Measurements from ENCODE around the gene SUMF1. TPM values are rescaled to one million over a fixed set of nuclear protein-coding genes. Genes with fewer than 3 reads are reported as not detected.
A peak's percentile ranks its signal among the peaks of the same experiment; 100 is the strongest.

Gene SUMF1
- total RNA-seq, 1 donor from 2014 or later: 35.4 TPM

- DNase-seq (no peak), ATAC-seq (no peak)
- no peaks in the 10 kb centered on the region for H3K9me3 ChIP-seq
- H3K4me1 ChIP-seq: peaks cover 13% of the 10 kb centered on the region
- intact Hi-C loops (cut with DNase I): no loop called here
- no peak overlapping the region for H3K27ac ChIP-seq
- no peaks in the 10 kb centered on the region for H3K27me3 ChIP-seq (ENCODE audit: low read depth)
- no peaks in the 10 kb centered on the region for H3K36me3 ChIP-seq
- TF ChIP-seq, protein P1, sequence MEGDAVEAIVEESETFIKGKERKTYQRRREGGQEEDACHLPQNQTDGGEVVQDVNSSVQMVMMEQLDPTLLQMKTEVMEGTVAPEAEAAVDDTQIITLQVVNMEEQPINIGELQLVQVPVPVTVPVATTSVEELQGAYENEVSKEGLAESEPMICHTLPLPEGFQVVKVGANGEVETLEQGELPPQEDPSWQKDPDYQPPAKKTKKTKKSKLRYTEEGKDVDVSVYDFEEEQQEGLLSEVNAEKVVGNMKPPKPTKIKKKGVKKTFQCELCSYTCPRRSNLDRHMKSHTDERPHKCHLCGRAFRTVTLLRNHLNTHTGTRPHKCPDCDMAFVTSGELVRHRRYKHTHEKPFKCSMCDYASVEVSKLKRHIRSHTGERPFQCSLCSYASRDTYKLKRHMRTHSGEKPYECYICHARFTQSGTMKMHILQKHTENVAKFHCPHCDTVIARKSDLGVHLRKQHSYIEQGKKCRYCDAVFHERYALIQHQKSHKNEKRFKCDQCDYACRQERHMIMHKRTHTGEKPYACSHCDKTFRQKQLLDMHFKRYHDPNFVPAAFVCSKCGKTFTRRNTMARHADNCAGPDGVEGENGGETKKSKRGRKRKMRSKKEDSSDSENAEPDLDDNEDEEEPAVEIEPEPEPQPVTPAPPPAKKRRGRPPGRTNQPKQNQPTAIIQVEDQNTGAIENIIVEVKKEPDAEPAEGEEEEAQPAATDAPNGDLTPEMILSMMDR (IDR thresholded peaks at IDR 0.05): no peak
- H3K4me3 ChIP-seq: no peak overlapping the region
Measured at GRCh38 chr3:4425707-4426106, 41.4 kb downstream of the SUMF1 start.

DNA sequence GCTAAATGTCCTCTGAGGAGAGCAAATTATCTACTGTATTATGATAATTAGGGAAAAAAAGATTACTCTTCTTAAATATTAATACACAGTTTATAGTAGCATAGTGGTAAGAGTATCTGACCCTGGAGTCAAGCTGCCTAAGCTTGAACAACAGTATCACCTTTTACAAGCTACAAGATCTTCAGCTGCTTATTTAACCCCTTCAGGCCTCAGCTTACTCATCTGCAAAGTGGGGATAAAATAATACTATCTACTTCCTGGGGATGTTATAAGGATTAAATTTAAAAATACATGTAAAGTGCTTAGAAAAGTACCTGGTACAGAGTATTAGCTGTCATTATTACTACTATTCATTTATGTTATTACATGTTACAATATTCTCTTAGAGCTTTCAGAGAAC is 42.0 kb downstream of the SUMF1 start:
- no peaks in the 10 kb centered on the region for H3K27me3 ChIP-seq (ENCODE audit: low read depth)
- no peak overlapping the region for H3K4me3 ChIP-seq
- H3K36me3 ChIP-seq: no peaks in the 10 kb centered on the region
- DNase-seq: no peak
- H3K27ac ChIP-seq: no peak overlapping the region
- no peaks in the 10 kb centered on the region for H3K9me3 ChIP-seq
- intact Hi-C loops (cut with DNase I): no loop called here
- TF ChIP-seq, protein P1 (IDR thresholded peaks at IDR 0.05): no peak
- no peak for ATAC-seq
- peaks cover 13% of the 10 kb centered on the region for H3K4me1 ChIP-seq

GRCh38 chr3:4421121-4421520 is 45.9 kb downstream of the SUMF1 start:
- H3K9me3 ChIP-seq: no peaks in the 10 kb centered on the region
- TF ChIP-seq, protein P1 (IDR thresholded peaks at IDR 0.05): no peak
- ATAC-seq (peak; percentile 76 to 83), DNase-seq (no peak)
- H3K36me3 ChIP-seq: peaks cover 20% of the 10 kb centered on the region
- no peaks in the 10 kb centered on the region for H3K27me3 ChIP-seq (ENCODE audit: low read depth)
- no peak overlapping the region for H3K4me3 ChIP-seq
- peaks cover under 1% of the 10 kb centered on the region for H3K4me1 ChIP-seq
- H3K27ac ChIP-seq: no peak overlapping the region
- intact Hi-C loops (cut with DNase I): no loop called here

DNA sequence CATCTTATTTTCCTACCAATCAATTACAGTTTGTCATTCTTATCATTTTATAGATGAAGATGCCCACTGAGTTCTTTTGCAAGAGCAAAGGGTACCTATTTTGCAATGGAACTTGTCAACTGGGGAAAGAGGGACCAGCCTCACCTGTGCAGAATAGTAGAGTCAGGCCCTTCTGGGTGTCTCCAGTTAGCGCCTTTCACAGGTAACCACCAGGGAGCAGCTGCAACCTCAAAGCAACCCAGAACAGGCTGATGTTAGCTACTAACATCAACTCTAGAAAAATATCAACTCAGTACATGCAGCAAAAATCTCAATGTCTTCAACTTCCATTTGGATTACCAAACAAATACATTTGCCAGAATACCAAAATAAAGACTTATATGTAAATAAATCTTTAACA is 47.1 kb downstream of the SUMF1 start:
- DNase-seq (no peak), ATAC-seq (no peak)
- intact Hi-C loops (cut with DNase I): no loop called here
- peaks cover 29% of the 10 kb centered on the region for H3K36me3 ChIP-seq
- H3K9me3 ChIP-seq: no peaks in the 10 kb centered on the region
- no peaks in the 10 kb centered on the region for H3K27me3 ChIP-seq (ENCODE audit: low read depth)
- H3K27ac ChIP-seq: no peak overlapping the region
- H3K4me3 ChIP-seq: no peak overlapping the region
- TF ChIP-seq, protein P1 (IDR thresholded peaks at IDR 0.05): no peak
- no peaks in the 10 kb centered on the region for H3K4me1 ChIP-seq

- peaks cover 29% of the 10 kb centered on the region for H3K36me3 ChIP-seq
- ATAC-seq (no peak), DNase-seq (no peak)
- intact Hi-C loops (cut with DNase I): no loop called here
- H3K4me1 ChIP-seq: no peaks in the 10 kb centered on the region
- no peak overlapping the region for H3K27ac ChIP-seq
- no peaks in the 10 kb centered on the region for H3K27me3 ChIP-seq (ENCODE audit: low read depth)
- TF ChIP-seq, protein P1 (IDR thresholded peaks at IDR 0.05): no peak
- H3K4me3 ChIP-seq: no peak overlapping the region
- H3K9me3 ChIP-seq: no peaks in the 10 kb centered on the region
Measured at GRCh38 chr3:4419386-4419785, 47.7 kb downstream of the SUMF1 start.

GRCh38 chr3:4418156-4418555 is 48.9 kb downstream of the SUMF1 start:
- no peak for ATAC-seq
- TF ChIP-seq, protein P1 (IDR thresholded peaks at IDR 0.05): no peak

More at GRCh38 chr3:4418156-4418555, 48.9 kb downstream of the SUMF1 start:
- no peak for DNase-seq
- Histone ChIP-seq H3K4me3 (no peak overlapping the region), H3K36me3 (peaks cover 29% of the 10 kb centered on the region), H3K27ac (peak overlapping the region; percentile 27), H3K4me1 (no peaks in the 10 kb centered on the region), H3K27me3 (ENCODE audit: low read depth) (no peaks in the 10 kb centered on the region), H3K9me3 (no peaks in the 10 kb centered on the region)
- intact Hi-C loops (cut with DNase I): no loop called here
